ENCODE results near the gene SPATA31C2. TPM values are rescaled to one million over a fixed set of nuclear protein-coding genes. Genes with fewer than 3 reads are reported as not detected.

Gene SPATA31C2
- polyA plus RNA-seq, 1 experiment: not detected

GRCh38 chr9:88092797-88093331, 45.4 kb downstream of the SPATA31C2 start:
- no peak for TF ChIP-seq CTCF (IDR thresholded peaks at IDR 0.05; ENCODE audit: insufficient read depth, low read depth, low read length)
- Histone ChIP-seq H3K4me3 (ENCODE audit: low read depth, low read length) (no peak overlapping the region), H3K27me3 (ENCODE audit: control insufficient read depth, insufficient read depth, low read length) (no peaks in the 10 kb centered on the region; the same call in 1 of the 2 replicates), H3K36me3 (ENCODE audit: control insufficient read depth, insufficient read depth, low read length) (no peaks in the 10 kb centered on the region)
- ChIA-PET POLR2A (no interaction called here), CTCF (no interaction called here)
- DNase-seq (ENCODE audit: low read depth): no peak

- TF ChIP-seq CTCF (IDR thresholded peaks at IDR 0.05; ENCODE audit: insufficient read depth, low read depth, low read length): no peak
- CTCF ChIA-PET: no interaction called here
These were observed 48.1 kb downstream of the SPATA31C2 start for GRCh38 chr9:88090151-88090581.

GRCh38 chr9:88087906-88088305, 50.4 kb downstream of the SPATA31C2 start:
- no peak for TF ChIP-seq CTCF (IDR thresholded peaks at IDR 0.05; ENCODE audit: insufficient read depth, low read depth, low read length)
- Histone ChIP-seq H3K27me3 (ENCODE audit: control insufficient read depth, insufficient read depth, low read length) (no peaks in the 10 kb centered on the region; the same call in 1 of the 2 replicates), H3K4me3 (ENCODE audit: low read depth, low read length) (no peak overlapping the region), H3K36me3 (ENCODE audit: control insufficient read depth, insufficient read depth, low read length) (no peaks in the 10 kb centered on the region)
- ChIA-PET POLR2A (no interaction called here), CTCF (interaction anchor here (1.8 kb wide), 1 partner anchor 19 kb away, joined by 5 read pairs; no protein-coding TSS in a partner anchor)
- DNase-seq (ENCODE audit: low read depth): no peak

More at GRCh38 chr9:88090151-88090581, 48.1 kb downstream of the SPATA31C2 start:
- Histone ChIP-seq H3K4me3 (ENCODE audit: low read depth, low read length) (no peak overlapping the region), H3K36me3 (ENCODE audit: control insufficient read depth, insufficient read depth, low read length) (no peaks in the 10 kb centered on the region), H3K27me3 (ENCODE audit: control insufficient read depth, insufficient read depth, low read length) (no peaks in the 10 kb centered on the region; the same call in 1 of the 2 replicates)
- POLR2A ChIA-PET: no interaction called here
- no peak for DNase-seq (ENCODE audit: low read depth)

GRCh38 chr9:88085476-88085875, 52.8 kb downstream of the SPATA31C2 start:
- no peak for DNase-seq (ENCODE audit: low read depth)
- TF ChIP-seq CTCF (IDR thresholded peaks at IDR 0.05; ENCODE audit: insufficient read depth, low read depth, low read length): no peak
- ChIA-PET CTCF (no interaction called here), POLR2A (no interaction called here)
- H3K4me3 ChIP-seq (ENCODE audit: low read depth, low read length): no peak overlapping the region
- H3K36me3 ChIP-seq (ENCODE audit: control insufficient read depth, insufficient read depth, low read length): no peaks in the 10 kb centered on the region
- H3K27me3 ChIP-seq (ENCODE audit: control insufficient read depth, insufficient read depth, low read length): no peaks in the 10 kb centered on the region; the same call in 1 of the 2 replicates

GRCh38 chr9:88084357-88085183, 53.7 kb downstream of the SPATA31C2 start:
- ChIA-PET POLR2A (no interaction called here), CTCF (no interaction called here)
- no peaks in the 10 kb centered on the region for H3K36me3 ChIP-seq (ENCODE audit: control insufficient read depth, insufficient read depth, low read length)
- no peaks in the 10 kb centered on the region; the same call in 1 of the 2 replicates for H3K27me3 ChIP-seq (ENCODE audit: control insufficient read depth, insufficient read depth, low read length)
- no peak overlapping the region for H3K4me3 ChIP-seq (ENCODE audit: low read depth, low read length)
- TF ChIP-seq CTCF (IDR thresholded peaks at IDR 0.05; ENCODE audit: insufficient read depth, low read depth, low read length): no peak
- no peak for DNase-seq (ENCODE audit: low read depth)

All from BJ (cell line).